ENCODE measurements around the gene JOSD1.

Gene JOSD1

GRCh38 chr22:38731703-38732161 is 31.0 kb upstream of the JOSD1 start:
- no peak for DNase-seq (ENCODE audit: extremely low spot score)
- POLR2A ChIA-PET: interaction anchor here (1.4 to 1.9 kb wide), 2 partner anchors 10 to 24 kb away, joined by 3 to 6 read pairs; no protein-coding TSS in a partner anchor
- TF ChIP-seq SUZ12 (IDR thresholded peaks at IDR 0.05) (no peak), FOXA1 (IDR thresholded peaks at IDR 0.05) (no peak), ARNT (IDR thresholded peaks at IDR 0.05) (no peak), L3MBTL2 (conservative IDR thresholded peaks at IDR 0.05) (no peak), NFRKB (IDR thresholded peaks at IDR 0.05) (no peak), FOXM1 (IDR thresholded peaks at IDR 0.05; ENCODE audit: borderline replicate concordance) (no peak), BHLHE40 (IDR thresholded peaks at IDR 0.05; ENCODE audit: borderline replicate concordance) (no peak), TARDBP (IDR thresholded peaks at IDR 0.05) (no peak), ELF4 (IDR thresholded peaks at IDR 0.05) (no peak), PKNOX1 (IDR thresholded peaks at IDR 0.05) (no peak), CTBP1 (IDR thresholded peaks at IDR 0.05; ENCODE audit: borderline replicate concordance) (no peak), FOXK2 (IDR thresholded peaks at IDR 0.05) (no peak), SP1 (IDR thresholded peaks at IDR 0.05) (no peak), HDGF (IDR thresholded peaks at IDR 0.05; ENCODE audit: borderline replicate concordance) (no peak), LEF1 (IDR thresholded peaks at IDR 0.05; ENCODE audit: borderline replicate concordance) (no peak), ZNF384 (IDR thresholded peaks at IDR 0.05) (no peak)
- CTCF ChIA-PET: interaction anchor here (1.1 kb wide), 1 partner anchor 10 kb away, joined by 3 read pairs; no protein-coding TSS in a partner anchor

GRCh38 chr22:38730411-38730871 is 29.7 kb upstream of the JOSD1 start:
- DNase-seq (ENCODE audit: extremely low spot score): no peak
- no peak for TF ChIP-seq CTBP1 (IDR thresholded peaks at IDR 0.05; ENCODE audit: borderline replicate concordance)
- TF ChIP-seq PKNOX1 (IDR thresholded peaks at IDR 0.05): no peak
- no peak for TF ChIP-seq NFRKB (IDR thresholded peaks at IDR 0.05)
- no peak for TF ChIP-seq TARDBP (IDR thresholded peaks at IDR 0.05)
- TF ChIP-seq LEF1 (IDR thresholded peaks at IDR 0.05; ENCODE audit: borderline replicate concordance): no peak
- TF ChIP-seq BHLHE40 (IDR thresholded peaks at IDR 0.05; ENCODE audit: borderline replicate concordance): no peak
- TF ChIP-seq FOXA1 (IDR thresholded peaks at IDR 0.05): no peak
- TF ChIP-seq HDGF (IDR thresholded peaks at IDR 0.05; ENCODE audit: borderline replicate concordance): no peak
- TF ChIP-seq SUZ12 (IDR thresholded peaks at IDR 0.05): no peak
- TF ChIP-seq FOXK2 (IDR thresholded peaks at IDR 0.05): no peak
- TF ChIP-seq L3MBTL2 (conservative IDR thresholded peaks at IDR 0.05): no peak
- no peak for TF ChIP-seq FOXM1 (IDR thresholded peaks at IDR 0.05; ENCODE audit: borderline replicate concordance)
- ChIA-PET CTCF (interaction anchor here (1.1 kb wide), 1 partner anchor 9 kb away, joined by 3 read pairs; no protein-coding TSS in a partner anchor), POLR2A (no interaction called here)

GRCh38 chr22:38729946-38730345 is 29.2 kb upstream of the JOSD1 start:
- ChIA-PET POLR2A (no interaction called here), CTCF (no interaction called here)
- TF ChIP-seq HDGF (IDR thresholded peaks at IDR 0.05; ENCODE audit: borderline replicate concordance) (no peak), BHLHE40 (IDR thresholded peaks at IDR 0.05; ENCODE audit: borderline replicate concordance) (no peak), TARDBP (IDR thresholded peaks at IDR 0.05) (no peak), NFRKB (IDR thresholded peaks at IDR 0.05) (no peak), FOXM1 (IDR thresholded peaks at IDR 0.05; ENCODE audit: borderline replicate concordance) (no peak), LEF1 (IDR thresholded peaks at IDR 0.05; ENCODE audit: borderline replicate concordance) (no peak), ARNT (IDR thresholded peaks at IDR 0.05) (no peak), CTBP1 (IDR thresholded peaks at IDR 0.05; ENCODE audit: borderline replicate concordance) (no peak), ELF4 (IDR thresholded peaks at IDR 0.05) (no peak), L3MBTL2 (conservative IDR thresholded peaks at IDR 0.05) (no peak), SUZ12 (IDR thresholded peaks at IDR 0.05) (no peak), FOXA1 (IDR thresholded peaks at IDR 0.05) (no peak), ZNF384 (IDR thresholded peaks at IDR 0.05) (no peak), FOXK2 (IDR thresholded peaks at IDR 0.05) (no peak), SP1 (IDR thresholded peaks at IDR 0.05) (no peak), PKNOX1 (IDR thresholded peaks at IDR 0.05) (no peak)
- DNase-seq (ENCODE audit: extremely low spot score): no peak

GRCh38 chr22:38728871-38729796 is 28.4 kb upstream of the JOSD1 start:
- POLR2A ChIA-PET: no interaction called here
- CTCF ChIA-PET: no interaction called here
- TF ChIP-seq FOXK2 (IDR thresholded peaks at IDR 0.05) (no peak), FOXA1 (IDR thresholded peaks at IDR 0.05) (no peak), ELF4 (IDR thresholded peaks at IDR 0.05) (no peak), HDGF (IDR thresholded peaks at IDR 0.05; ENCODE audit: borderline replicate concordance) (no peak), TARDBP (IDR thresholded peaks at IDR 0.05) (no peak), ARNT (IDR thresholded peaks at IDR 0.05) (no peak)
- DNase-seq (ENCODE audit: extremely low spot score): no peak

- CTCF ChIA-PET: interaction anchor here (0.7 kb wide), 1 partner anchor 1238 kb away, joined by 3 read pairs; no protein-coding TSS in a partner anchor
- no peak for DNase-seq (ENCODE audit: extremely low spot score)
- POLR2A ChIA-PET: no interaction called here
- no peak for TF ChIP-seq PKNOX1 (IDR thresholded peaks at IDR 0.05)
- TF ChIP-seq FOXM1 (IDR thresholded peaks at IDR 0.05; ENCODE audit: borderline replicate concordance): no peak
- TF ChIP-seq L3MBTL2 (conservative IDR thresholded peaks at IDR 0.05): no peak
- no peak for TF ChIP-seq SUZ12 (IDR thresholded peaks at IDR 0.05)
- TF ChIP-seq HDGF (IDR thresholded peaks at IDR 0.05; ENCODE audit: borderline replicate concordance): no peak
- TF ChIP-seq CTBP1 (IDR thresholded peaks at IDR 0.05; ENCODE audit: borderline replicate concordance): no peak
- no peak for TF ChIP-seq ELF4 (IDR thresholded peaks at IDR 0.05)
- TF ChIP-seq FOXK2 (IDR thresholded peaks at IDR 0.05): no peak
- no peak for TF ChIP-seq ARNT (IDR thresholded peaks at IDR 0.05)
- no peak for TF ChIP-seq BHLHE40 (IDR thresholded peaks at IDR 0.05; ENCODE audit: borderline replicate concordance)
Observed at GRCh38 chr22:38727530-38728451, 27.0 kb upstream of the JOSD1 start.

Data from HEK293T (cell line).